GM21526 (cell line): ENCODE results near the gene IL6ST.

Experiments used
- ATAC-seq: cut with Tn5 transposase; IDR thresholded peaks from one replicate; pipeline ENCODE4 v1.9.1; 2021; ENCODE audit warnings: moderate library complexity; ENCODE audit not compliant: unreplicated experiment, low FRiP score

Gene IL6ST

DNA sequence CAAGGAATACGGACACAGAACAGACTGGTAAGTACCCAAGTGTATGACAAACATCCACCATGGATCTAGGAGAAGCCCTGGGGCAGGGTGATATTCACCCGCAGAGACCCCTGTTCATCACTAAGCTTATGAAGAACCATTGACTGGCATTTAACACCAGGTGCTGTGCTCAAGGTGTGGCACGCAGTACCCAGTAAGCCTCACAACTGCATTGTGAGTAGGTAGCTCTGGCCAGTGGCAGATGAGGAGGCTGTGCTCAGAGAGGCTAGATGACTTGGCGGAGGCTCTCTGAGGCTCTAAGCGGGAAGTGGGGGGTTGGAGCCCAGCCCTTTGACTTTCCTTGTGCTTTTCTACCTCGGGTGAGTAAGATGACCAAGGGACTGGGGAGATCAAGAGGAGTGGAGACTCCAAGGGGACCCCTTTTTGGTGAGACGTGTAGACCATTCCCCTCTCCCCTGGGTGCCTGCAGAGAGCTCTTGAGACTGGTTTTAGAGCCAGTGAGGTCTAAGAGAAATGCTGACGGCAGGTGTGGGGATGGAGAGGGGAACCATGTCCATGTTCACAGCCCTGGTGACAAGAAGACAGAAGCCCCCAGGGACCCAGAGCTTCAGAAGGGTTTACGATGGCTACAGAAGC lies 70.8 kb downstream of the IL6ST start:
- ATAC-seq, result no peak

DNA sequence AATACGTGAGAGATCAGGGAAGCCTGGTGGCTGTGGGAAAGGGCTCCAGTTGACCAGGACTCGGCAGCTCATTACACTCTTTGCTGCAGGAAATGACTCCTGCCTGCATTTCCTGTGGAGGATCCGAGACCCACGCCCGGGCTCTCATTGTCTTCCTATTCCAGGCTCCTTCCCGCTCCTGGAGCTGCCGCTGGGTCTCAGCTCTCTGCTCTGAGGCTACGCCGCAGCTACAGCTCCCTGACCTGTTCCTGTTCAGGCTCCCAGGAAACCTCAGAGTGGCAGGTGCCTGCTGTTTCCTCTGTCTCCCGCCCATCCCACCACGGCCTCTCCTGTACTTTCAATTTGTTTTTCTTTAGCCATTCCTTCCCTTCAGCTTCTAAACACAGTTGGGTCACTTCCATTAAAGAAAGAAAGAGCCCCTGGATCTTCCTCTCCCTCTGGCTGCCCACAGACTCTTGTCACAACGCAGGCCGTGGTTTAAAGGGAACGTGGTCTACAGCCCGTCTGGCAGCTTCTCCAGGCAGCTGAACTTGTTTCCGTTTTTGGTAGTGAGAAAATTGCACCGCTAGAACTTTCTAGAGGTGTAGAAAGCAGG lies 71.5 kb downstream of the IL6ST start:
- ATAC-seq, result no peak

DNA sequence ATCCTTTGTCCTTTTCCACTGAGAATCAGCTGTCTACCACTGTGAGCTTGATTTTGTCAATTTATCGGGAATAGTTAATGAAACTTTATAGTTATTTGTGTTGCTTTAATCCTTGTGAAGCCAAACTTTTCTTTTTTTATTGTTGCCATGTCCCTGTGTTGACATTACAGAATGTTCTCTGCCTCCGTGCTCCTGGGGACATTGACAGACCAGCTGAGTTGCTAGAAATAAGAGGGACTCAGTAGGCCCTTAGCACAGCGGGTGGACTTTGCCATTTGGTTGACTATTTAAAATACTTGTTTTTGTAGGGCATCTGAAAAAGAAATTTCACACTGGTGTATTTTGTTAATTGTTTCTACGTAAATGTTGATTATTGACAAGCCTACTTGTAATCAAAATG lies 73.1 kb downstream of the IL6ST start:
- ATAC-seq, result no peak

DNA sequence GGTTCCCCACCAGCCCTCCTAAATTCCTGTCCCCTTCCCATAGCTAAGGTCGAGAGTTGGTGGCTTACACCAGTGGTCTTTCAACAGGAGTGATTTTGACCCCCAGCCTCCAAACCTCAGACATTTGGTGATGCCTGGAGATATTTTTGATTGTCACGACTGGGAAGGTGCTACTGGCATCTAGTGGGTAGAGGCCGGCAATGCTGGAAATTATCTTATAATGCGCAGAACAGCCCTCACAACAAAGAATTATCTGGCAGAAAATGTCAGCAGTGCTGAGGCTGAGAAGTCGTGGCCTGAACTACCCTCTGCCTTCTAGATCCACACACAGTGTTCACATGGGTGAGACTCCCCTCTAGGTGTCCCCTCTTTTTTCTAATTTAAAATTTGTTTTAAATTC lies 74.0 kb downstream of the IL6ST start:
- no peak for ATAC-seq

DNA sequence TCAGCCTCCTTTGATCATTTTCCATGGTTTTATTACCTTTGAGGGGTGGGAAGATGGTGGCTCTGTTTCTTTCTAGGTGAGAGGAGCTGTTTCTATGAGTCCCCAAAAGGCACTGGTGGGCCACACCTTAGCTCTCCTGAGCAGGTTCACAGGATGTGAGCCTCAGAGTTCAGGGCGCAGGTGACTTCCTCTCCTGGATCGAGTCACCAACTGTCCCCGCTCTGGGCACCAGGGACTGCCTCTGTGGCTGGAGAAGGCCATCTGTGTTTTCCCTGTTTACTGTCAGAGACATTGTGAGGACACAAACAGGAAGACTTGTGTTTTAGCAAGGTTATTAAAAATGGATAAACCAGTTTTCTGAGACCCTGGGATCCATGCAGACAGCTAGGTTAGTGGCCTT lies 75.1 kb downstream of the IL6ST start:
- no peak for ATAC-seq

DNA sequence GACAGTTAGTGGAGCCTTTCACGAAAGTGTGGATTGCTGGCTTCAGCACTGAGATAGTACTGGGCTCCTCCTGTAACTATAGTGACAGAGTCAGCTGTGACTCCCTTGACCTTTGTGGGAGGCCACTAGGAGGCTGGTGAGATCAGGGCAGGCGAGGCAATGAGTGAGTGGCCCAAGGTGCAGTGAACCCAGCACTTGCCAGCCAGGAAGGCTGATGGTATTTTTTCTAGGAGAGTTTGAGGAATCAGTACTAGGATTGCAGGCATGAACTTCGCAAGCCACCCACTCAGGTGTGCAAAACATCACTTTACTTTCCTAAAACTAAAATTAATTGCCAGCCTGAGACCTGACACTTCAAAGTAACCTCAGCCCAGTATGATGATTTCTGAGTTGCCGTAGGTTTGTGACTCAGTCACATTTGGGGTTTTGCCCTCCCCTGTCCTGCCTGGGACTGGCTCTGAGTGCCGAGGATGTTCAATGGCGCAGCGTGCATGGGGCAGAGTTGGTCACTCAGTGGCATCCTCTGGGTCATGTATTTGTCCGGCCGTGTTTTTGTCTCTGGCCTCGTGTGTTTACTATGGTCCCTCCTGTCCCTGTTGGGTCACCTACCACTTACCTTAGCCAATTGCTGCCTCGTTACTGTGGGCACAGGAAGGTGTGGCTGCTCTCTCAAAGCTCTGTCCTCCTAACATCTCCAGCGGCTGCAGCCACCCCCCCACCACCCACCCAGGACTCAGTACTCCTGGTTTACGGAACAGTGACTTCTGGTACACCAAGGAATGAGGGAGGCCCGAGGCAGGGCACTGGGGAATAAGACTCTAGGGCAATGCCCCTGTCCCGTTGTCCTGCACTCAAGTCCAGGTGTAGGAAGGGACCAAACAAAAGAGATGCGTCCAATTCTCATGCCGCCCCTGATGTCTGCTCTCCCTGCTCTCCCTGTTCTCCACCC lies 76.4 kb downstream of the IL6ST start:
- ATAC-seq, result no peak

DNA sequence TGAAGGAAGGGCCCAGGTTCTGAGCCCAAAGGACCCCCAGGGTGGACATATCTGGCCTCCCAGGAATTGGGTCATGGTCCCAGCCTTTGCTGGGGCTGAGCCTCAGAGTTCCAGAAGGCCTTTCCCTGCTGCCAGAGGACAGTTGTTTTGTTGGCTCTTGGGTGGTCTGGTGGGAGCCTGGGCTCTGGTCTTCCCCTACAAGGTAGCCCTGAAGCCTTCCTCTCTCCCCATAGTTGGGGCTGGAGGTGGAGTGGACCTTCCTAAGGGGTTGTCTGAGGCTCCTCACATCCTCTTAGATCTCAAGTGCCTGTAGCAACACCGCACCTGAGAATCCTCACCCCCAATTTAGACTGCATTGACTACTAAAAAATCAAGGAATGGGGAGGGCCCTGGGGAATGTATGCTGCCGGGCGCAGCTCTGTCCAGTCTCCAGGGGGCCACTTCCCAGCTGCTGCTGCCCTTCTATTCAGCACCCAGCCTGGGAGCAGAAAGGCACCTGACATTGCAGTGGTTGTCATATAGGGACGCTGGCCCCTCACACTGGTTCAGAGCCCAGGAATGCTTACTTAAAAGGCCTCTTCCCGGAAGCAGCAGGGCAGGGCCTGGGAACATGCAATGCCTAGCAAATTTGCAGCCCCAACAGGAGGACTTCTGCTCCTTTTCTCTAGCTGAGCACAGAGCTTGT lies 77.2 kb downstream of the IL6ST start:
- ATAC-seq, result no peak

DNA sequence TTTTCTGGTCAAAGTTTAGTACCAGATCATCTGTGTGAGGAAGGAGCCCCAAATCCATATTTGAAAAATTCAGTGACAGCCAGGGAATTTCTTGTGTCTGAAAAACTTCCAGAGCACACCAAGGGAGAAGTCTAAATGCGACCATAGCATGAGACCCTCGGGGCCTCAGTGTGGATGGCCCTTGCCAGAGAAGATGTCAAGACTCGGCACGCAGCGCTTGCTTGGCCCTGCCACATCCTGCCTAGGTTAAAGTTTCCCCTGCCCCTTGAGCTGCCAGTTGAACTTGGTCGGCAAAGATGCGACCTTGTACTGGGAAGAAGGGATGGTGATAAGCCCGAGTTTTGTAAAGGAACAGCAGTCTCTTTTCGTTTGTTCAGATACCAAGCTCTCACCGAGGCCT lies 77.8 kb downstream of the IL6ST start:
- no peak for ATAC-seq

DNA sequence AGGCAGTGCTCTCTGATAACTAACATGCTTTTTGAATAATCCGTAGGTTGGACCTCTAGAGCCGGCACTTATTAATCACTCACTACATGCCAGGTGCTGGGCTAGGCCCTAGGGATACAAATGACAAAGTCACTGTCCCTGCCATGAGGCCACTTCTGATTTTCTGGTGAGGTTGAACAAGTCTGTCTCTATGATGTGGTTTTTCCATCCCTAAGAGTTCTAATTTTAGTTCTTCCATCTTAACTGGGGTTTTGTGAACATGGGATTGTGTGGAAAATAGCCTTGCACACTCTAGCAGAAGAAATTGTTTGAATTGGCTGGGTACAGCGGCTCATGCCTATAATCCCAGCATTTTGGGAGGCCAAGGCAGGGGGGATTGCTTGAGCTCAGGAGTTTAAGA lies 79.0 kb downstream of the IL6ST start:
- no peak for ATAC-seq

DNA sequence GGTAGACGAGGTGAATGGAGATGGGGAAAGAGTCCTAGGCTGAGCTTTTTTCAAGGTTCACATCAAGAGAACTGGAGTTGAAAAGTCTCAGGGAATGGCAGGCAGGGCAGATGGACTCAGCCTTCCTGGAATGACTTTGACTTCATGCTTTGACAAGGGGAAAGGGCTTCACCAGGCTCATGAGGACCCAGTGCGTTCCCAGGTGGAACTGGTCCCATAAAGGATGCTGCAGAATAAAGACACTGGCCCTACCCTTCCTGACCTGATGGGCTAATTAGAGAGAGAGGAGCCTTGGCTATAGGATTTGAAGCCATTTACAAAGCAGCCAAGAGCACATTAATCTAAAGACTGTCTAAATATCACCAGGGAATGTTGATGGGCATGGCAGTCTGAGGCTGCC lies 79.8 kb downstream of the IL6ST start:
- ATAC-seq, result no peak

DNA sequence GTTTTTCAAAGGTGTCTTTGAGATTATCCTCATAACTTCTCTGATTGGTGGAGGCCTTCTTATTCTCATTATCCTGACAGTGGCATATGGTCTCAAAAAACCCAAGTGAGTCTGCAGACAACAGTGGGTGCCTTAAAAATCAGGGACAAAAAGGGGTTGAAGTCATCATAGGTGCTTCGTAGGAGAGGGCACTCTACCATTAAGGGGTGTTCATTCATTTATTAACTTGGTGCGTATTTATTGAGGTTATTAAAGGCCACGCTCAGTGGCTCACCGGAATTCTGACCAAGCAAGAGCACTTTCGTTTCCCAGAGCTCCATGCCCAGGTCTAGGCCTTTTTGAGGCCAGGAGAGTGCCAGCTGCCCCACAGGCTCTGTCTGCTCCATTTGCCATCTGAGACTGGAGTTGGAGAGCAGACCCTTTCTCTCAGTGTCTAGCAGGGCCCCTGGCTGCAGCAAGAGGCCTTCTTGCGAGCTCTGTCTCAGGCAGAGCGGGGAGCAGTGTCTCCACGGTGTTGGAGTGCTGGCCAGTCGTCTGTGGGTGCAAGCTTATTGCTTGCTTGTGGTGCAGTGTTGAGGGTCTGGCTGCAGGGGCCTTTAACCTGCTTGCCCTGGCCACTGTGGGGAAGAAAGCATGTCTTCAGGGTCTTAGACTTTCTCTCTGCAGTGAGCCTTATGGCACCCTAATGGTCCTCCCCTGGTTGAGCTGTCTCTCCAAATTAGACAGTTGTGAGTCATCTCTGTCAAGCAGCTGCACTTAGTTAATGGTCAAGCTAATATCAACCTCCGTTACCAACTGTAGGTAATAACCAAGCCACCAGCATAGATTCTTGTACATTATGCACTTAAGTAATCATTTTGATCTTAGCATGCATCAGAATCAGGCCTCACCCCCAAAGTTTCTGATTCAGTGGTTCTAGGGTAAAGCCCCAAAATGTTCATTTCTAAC lies 81.0 kb downstream of the IL6ST start:
- ATAC-seq, result peak; percentile 67

DNA sequence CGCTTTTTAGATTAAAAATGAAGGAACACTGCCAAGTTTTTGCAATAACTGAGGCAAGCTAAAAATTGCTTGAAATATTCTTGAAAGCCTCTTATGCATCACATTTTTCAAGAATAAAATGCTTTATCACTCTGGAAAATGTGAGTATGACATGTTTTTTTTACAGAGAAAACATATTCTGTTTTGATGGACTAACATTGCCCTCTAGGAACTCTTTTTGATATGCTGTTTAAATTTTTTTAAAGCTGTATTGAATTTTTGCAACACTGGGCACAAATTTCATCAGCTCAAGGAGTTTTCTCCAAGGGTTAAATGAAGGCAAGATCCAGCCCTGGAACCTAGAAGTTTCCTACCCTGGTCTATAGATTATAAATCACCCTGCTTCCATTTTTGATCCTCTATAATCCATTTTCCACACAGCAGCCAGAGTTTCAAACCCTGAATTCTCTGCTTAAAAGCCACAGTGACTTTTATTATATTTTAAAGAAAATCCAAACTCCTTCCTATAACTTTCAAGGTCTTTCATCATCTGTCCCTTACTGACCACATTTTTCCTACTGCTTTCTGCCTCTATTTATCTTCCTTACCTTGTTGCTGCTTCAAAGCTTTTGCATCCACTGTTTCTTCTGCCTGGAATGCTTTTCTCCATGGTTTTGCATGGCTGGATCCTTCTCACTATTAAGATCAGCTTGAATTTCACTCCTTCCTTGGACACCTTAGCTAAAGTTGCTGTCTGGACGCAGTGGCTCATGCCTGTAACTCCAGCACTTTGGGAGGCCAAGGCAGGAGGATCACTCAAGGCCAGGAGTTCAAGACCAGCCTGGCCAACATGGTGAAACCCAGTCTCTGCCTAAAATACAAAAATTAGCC lies 82.7 kb downstream of the IL6ST start:
- ATAC-seq, result no peak

DNA sequence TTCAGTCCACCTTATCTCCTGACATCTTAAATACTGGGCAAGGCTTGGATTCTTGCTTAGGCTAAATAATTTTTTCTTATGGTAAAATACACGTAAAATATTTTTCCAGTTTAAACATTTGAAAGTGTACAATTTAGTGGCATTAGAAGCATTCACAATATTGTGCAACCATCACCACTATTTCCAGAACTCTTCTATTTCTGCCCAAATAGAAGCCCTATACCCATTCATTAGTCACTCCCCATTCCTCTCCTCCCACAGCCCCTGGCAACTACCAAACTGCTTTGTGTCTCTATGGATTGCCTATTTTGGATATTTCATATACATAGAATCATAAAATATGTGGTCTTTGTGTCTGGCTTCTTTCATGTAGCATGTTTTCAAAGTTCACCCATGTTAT lies 86.0 kb downstream of the IL6ST start:
- no peak for ATAC-seq

DNA sequence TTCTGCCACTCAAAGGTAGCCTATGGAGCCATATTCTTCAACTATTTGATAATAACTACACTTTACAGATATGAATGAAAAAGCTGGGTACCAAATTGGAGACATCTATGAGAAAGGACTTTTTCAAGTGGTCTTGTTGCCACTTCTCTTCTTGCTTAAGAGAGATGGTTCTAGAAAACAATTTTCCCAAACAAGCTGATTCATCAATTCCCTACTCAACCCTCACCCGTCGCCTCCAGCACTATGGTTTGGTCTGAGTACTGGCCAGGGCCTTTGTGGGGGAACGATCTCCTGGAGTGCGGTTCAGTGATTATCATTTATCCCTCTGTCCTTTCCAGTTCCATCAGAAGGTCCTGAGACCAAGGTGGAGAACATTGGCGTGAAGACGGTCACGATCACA lies 86.8 kb downstream of the IL6ST start:
- no peak for ATAC-seq

DNA sequence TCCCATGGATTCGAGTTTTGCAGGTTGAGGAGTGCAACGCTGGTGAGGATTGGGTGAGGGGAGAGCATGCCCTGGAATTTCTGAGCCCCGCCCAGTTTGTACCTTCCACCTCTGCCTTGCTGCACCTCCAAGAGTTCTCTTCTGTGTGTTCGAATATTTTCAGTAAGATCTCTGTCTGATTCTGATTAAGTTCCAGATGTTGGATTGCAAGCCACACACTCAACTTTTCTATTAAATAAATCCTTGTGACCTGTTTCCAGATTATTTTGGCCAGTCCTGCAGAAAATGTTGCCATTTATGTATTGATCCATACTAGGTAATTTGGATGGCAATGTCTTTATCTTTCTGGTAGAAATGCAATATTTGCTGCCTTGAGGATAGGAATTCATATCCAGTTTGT lies 89.5 kb downstream of the IL6ST start:
- ATAC-seq, result no peak

DNA sequence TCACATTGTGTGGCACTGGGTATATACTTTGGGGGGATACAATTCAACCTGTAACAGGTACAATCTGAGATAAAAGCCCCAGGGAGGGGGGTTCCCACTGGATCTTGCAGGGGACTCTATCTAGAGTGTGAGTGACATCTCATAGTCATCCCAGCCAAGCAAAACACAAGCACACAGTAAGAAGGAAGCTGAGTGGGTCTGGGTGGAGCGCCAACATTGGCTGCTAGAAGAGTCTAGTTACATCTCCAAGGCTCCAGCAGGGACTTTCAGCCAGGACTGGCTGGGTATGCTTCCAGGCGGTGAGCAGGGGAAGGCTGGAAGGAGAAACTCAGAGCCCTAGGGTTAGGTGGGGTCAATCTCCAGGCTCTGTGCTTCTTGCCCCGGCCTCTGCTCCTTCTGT lies 90.6 kb downstream of the IL6ST start:
- ATAC-seq, result no peak

DNA sequence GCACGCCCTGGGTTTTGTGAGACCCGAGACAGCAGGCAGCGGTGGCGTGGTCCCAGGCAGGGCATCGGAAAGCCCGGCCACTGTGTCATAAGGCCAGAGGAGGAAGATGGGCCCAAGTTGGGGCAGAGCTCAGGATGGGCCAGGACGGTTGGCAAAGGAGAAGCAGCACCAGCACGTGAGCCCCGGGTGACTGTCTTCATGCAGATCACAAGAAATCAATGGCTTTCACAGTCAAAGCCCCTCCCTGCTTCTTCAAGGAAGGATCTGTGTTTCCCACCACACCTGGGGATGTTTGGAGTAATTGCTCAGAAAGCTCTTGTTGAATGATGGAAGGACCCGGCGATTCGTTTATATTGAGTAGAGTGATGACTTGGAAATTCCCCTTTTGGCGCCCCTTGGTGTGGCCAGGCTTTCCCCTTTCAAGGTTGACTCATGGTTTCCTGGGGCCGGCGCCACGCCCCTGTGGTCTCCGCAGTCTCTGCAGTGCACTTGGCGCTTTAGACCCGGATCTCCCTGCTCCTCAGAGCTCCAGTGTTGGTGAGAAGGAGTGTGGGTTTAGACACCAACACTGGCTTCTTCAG lies 91.6 kb downstream of the IL6ST start:
- no peak for ATAC-seq

DNA sequence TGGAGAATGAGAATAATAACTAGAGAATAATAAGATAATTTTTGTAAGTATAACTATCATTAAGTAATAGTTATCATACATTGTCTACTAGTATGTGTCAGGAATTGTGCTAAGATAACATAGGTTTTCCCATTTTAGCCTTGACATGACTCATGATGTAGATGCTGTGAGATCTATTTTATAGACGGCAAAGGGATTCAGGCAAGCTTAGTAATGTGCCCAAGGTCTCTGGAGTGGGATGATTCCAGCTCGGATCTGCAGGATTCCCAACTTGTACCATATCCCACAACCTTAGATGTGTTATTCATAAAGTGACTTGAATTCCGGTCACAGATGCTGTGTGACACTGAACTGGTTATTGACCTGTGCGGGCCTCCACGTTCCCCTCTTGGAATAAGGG lies 92.1 kb downstream of the IL6ST start:
- no peak for ATAC-seq

DNA sequence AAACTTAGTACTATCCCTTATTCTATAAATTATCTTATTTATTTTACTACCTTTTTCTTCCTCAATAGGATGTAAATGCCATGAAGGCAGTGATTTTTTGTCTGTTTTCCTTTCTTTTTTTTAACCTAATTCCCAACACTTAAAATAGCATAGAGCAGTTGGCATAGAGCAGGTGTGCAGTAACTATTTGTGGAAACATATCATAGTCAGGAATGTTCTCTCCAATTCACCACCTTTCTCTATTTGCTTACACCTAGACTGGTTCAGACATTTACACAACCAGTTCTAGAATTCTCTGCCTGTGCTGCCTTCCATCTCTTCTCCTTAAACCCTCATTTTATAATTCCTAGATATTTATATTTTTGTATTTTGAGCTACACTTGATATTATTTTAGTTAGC lies 94.0 kb downstream of the IL6ST start:
- ATAC-seq, result no peak
